SK-N-SH (cell line): Measurements from ENCODE around the gene LIX1. TPM values are rescaled to one million over a fixed set of nuclear protein-coding genes. Genes with fewer than 3 reads are reported as not detected.

Experiments used
- CTCF ChIA-PET: fragments of 300-600, 350-600 bp; formaldehyde crosslinking; extraction: SDS; loops from one replicate; lab custom pipeline; 2021; lab: Yijun Ruan, JAX
- POLR2A ChIA-PET: fragments of 350-600 bp; sonication (Branson Sonifier 250); formaldehyde crosslinking; extraction: SDS; loops from one replicate; lab custom pipeline; 2020; ENCODE audit warnings: antibody characterized with exemption, inconsistent platforms; lab: Yijun Ruan, JAX
- DNase-seq: peaks from one replicate; pipeline ENCODE4 v3.0.0; 2012
- H2AFZ ChIP-seq: fragments of 200-600 bp; sonication (generic); 2 replicates; pipeline ENCODE4 v1.8.1; 2016; ENCODE audit warnings: antibody characterized with exemption, mild to moderate bottlenecking, low read depth
- H3F3A ChIP-seq: fragments of 200-600 bp; sonication (generic); replicated peaks from 2 replicates; pipeline ENCODE3; 2016; ENCODE audit warnings: antibody characterized with exemption, mild to moderate bottlenecking; ENCODE audit not compliant: insufficient read depth
- H3K27ac ChIP-seq, 2 experiments: fragments of 200-500 bp in 1 of 2; fragments of 200-600 bp in 1 of 2; sonication (Bioruptor generic) in 1 of 2; sonication (generic), shearing (Covaris generic) in 1 of 2; 2 replicates each; pipeline versions ENCODE4 v1.5.1 to v1.6.1; 2014 to 2016; ENCODE audit warnings: low read depth in 2 of 2, inconsistent platforms in 1 of 2, low read length in 1 of 2, mild to moderate bottlenecking in 1 of 2, mixed read lengths in 1 of 2
- H3K27me3 ChIP-seq: fragments of 200-600 bp; sonication (generic), shearing (Covaris generic); 2 replicates; pipeline ENCODE4 v1.6.1; 2016; ENCODE audit warnings: mixed run types; ENCODE audit not compliant: insufficient read depth
- H3K36me3 ChIP-seq, 2 experiments: fragments of 200-500 bp in 1 of 2; fragments of 200-600 bp in 1 of 2; sonication (Bioruptor generic) in 1 of 2; sonication (generic) in 1 of 2; replicated peaks in 1 of 2; 2 replicates each; pipeline versions ENCODE3 to v1.5.1; 2014 to 2016; ENCODE audit warnings: low read length in 1 of 2, mild to moderate bottlenecking in 1 of 2; ENCODE audit not compliant: insufficient read depth in 2 of 2, control insufficient read depth in 1 of 2
- H3K4me1 ChIP-seq, 2 experiments: fragments of 200-500 bp in 1 of 2; fragments of 200-600 bp in 1 of 2; sonication (Bioruptor generic) in 1 of 2; sonication (generic), shearing (Covaris generic) in 1 of 2; 2 replicates each; pipeline versions ENCODE4 v1.5.1 to v1.6.1; 2014 to 2016; ENCODE audit warnings: low read depth in 1 of 2, low read length in 1 of 2, mixed run types in 1 of 2; ENCODE audit not compliant: insufficient read depth in 2 of 2, control insufficient read depth in 1 of 2
- H3K4me2 ChIP-seq: fragments of 200-600 bp; sonication (generic), shearing (Covaris generic); 2 replicates; pipeline ENCODE4 v1.6.1; 2017; ENCODE audit warnings: mixed run types
- H3K4me3 ChIP-seq, 2 experiments: fragments of 200-500 bp in 1 of 2; fragments of 200-600 bp in 1 of 2; sonication (Bioruptor generic) in 1 of 2; sonication (generic), shearing (Covaris generic) in 1 of 2; 2 replicates each; pipeline versions ENCODE4 v1.5.1 to v1.8.1; 2014 to 2016; ENCODE audit warnings: low read depth in 2 of 2, inconsistent platforms in 1 of 2, low read length in 1 of 2, mild to moderate bottlenecking in 1 of 2, mixed read lengths in 1 of 2, moderate library complexity in 1 of 2
- H3K79me2 ChIP-seq: fragments of 200-600 bp; sonication (generic); 2 replicates; pipeline ENCODE4 v1.8.1; 2017; ENCODE audit warnings: mild to moderate bottlenecking; ENCODE audit not compliant: insufficient read depth
- H3K9ac ChIP-seq: fragments of 200-600 bp; sonication (generic); 2 replicates; pipeline ENCODE4 v1.6.1; 2017; ENCODE audit warnings: mixed run types
- H3K9me2 ChIP-seq: fragments of 200-600 bp; sonication (generic); 2 replicates; pipeline ENCODE4 v1.6.1; 2017; ENCODE audit warnings: mixed run types
- H3K9me3 ChIP-seq: fragments of 200-600 bp; sonication (generic); 2 replicates; pipeline ENCODE4 v1.6.1; 2017; ENCODE audit warnings: mixed run types, mild to moderate bottlenecking, moderate library complexity
- H4K20me1 ChIP-seq: fragments of 200-600 bp; sonication (generic); 2 replicates; pipeline ENCODE4 v1.6.1; 2017; ENCODE audit warnings: mild to moderate bottlenecking, mixed run types; ENCODE audit not compliant: insufficient read depth
- ELF1 ChIP-seq: IDR thresholded peaks from 2 replicates; pipeline ENCODE4 v1.4.0; 2012
- EZH2phosphoT487 ChIP-seq: fragments of 200-600 bp; sonication (generic); IDR thresholded peaks from 2 replicates; pipeline ENCODE4 v1.6.1; 2017; ENCODE audit warnings: low read depth, mixed run types, mild to moderate bottlenecking, antibody characterized with exemption, moderate library complexity, borderline replicate concordance
- FOSL2 ChIP-seq: IDR thresholded peaks from 2 replicates; pipeline ENCODE4 v1.4.0; 2012; ENCODE audit warnings: low read depth, mild to moderate bottlenecking, moderate library complexity, borderline replicate concordance
- GABPA ChIP-seq: IDR thresholded peaks from 2 replicates; pipeline ENCODE4 v1.4.0; 2012; ENCODE audit warnings: low read depth, mild to moderate bottlenecking
- IRF3 ChIP-seq: fragments of 150-350 bp; IDR thresholded peaks from 2 replicates; pipeline ENCODE4 v1.6.1; 2016; ENCODE audit warnings: mild to moderate bottlenecking, low read depth, low read length
- JUND ChIP-seq: IDR thresholded peaks from 2 replicates; pipeline ENCODE4 v1.4.0; 2012
- MAX ChIP-seq: IDR thresholded peaks from 2 replicates; pipeline ENCODE4 v1.4.0; 2012; ENCODE audit warnings: low read depth
- MEF2A ChIP-seq: IDR thresholded peaks from 2 replicates; pipeline ENCODE4 v1.4.0; 2012; ENCODE audit warnings: low read depth, borderline replicate concordance
- MXI1 ChIP-seq: IDR thresholded peaks from 2 replicates; pipeline ENCODE4 v1.6.1; 2012; ENCODE audit warnings: mild to moderate bottlenecking, low read depth, low read length, improper control_type of control experiment
- NFIC ChIP-seq: IDR thresholded peaks from 2 replicates; pipeline ENCODE4 v1.4.0; 2012; ENCODE audit warnings: borderline replicate concordance
- RFX5 ChIP-seq: IDR thresholded peaks from 2 replicates; pipeline ENCODE4 v1.6.1; 2012; ENCODE audit warnings: mild to moderate bottlenecking, improper control_type of control experiment, low read length
- RXRA ChIP-seq: IDR thresholded peaks from 2 replicates; pipeline ENCODE4 v1.4.0; 2012; ENCODE audit warnings: low read depth, mild to moderate bottlenecking, borderline replicate concordance
- SMC3 ChIP-seq: IDR thresholded peaks from 2 replicates; pipeline ENCODE4 v1.6.1; 2012; ENCODE audit warnings: low read depth, low read length, improper control_type of control experiment
- TAF1 ChIP-seq: IDR thresholded peaks from 2 replicates; pipeline ENCODE4 v1.6.1; 2012; ENCODE audit warnings: low read depth, mild to moderate bottlenecking, low read length, moderate library complexity, borderline replicate concordance
- TCF12 ChIP-seq: IDR thresholded peaks from 2 replicates; pipeline ENCODE4 v1.4.0; 2012
- TEAD4 ChIP-seq: IDR thresholded peaks from 2 replicates; pipeline ENCODE4 v1.4.0; 2012; ENCODE audit warnings: mild to moderate bottlenecking, borderline replicate concordance; ENCODE audit not compliant: insufficient read depth
- USF2 ChIP-seq: fragments of 150-350 bp; IDR thresholded peaks from 2 replicates; pipeline ENCODE4 v1.6.1; 2017; ENCODE audit warnings: antibody characterized with exemption, low read length, low read depth, borderline replicate concordance
- YY1 ChIP-seq: IDR thresholded peaks from 2 replicates; pipeline ENCODE4 v1.4.0; 2012; ENCODE audit warnings: low read depth, mild to moderate bottlenecking
- ZBTB33 ChIP-seq: IDR thresholded peaks from 2 replicates; pipeline ENCODE4 v1.4.0; 2012; ENCODE audit warnings: low read depth, borderline replicate concordance
- WGBS: methylation state at CpG from one replicate; pipeline ENCODE4 v1.1.6; 2017; ENCODE audit warnings: low lambda C conversion rate; 5-methylcytosine and 5-hydroxymethylcytosine counted together
- polyA plus RNA-seq, 3 experiments: library from polyadenylated mRNA; depleted of rRNA; stranded (reverse); fragments of >200 nt; gene quantifications; 2 replicates each; pipeline ENCODE4 v1.2.3, GENCODE V29; 2012

The LIX1 gene
- polyA plus RNA-seq, 1 of the 3 experiments (the other 2 are of a cell fraction): not detected

GRCh38 chr5:97124335-97124734 lies 18.1 kb downstream of the LIX1 start (continued):
- TF ChIP-seq ZBTB33: no peak
- no peak for TF ChIP-seq ELF1
- no peak for TF ChIP-seq MXI1

GRCh38 chr5:97121848-97122247 lies 20.6 kb downstream of the LIX1 start:
- POLR2A ChIA-PET: no interaction called here

More at GRCh38 chr5:97121848-97122247, 20.6 kb downstream of the LIX1 start:
- 66% methylated on average over 5 of the region's 5 CpGs for WGBS
- Histone ChIP-seq H2AFZ (no peak overlapping the region), H3K4me1 (peaks cover 0 to 13% of the 10 kb centered on the region in 2 experiments; a peak in 2 of 4 replicates), H3K36me3 (no peaks in the 10 kb centered on the region), H3K27me3 (peaks cover 8% of the 10 kb centered on the region; the same call in 1 of the 2 replicates), H4K20me1 (no peaks in the 10 kb centered on the region), H3K9me3 (no peaks in the 10 kb centered on the region), H3K9ac (no peak overlapping the region), H3K9me2 (no peaks in the 10 kb centered on the region), H3K4me2 (no peak overlapping the region), H3K4me3 (no peak overlapping the region), H3K79me2 (no peaks in the 10 kb centered on the region), H3K27ac (no peak overlapping the region), H3F3A (no peaks in the 10 kb centered on the region)
- TF ChIP-seq MAX (no peak), GABPA (no peak), SMC3 (no peak), ZBTB33 (no peak), IRF3 (no peak), JUND (no peak), RFX5 (no peak), MEF2A (no peak), TAF1 (no peak), TEAD4 (no peak), TCF12 (no peak), YY1 (no peak), USF2 (no peak), RXRA (no peak), EZH2phosphoT487 (no peak), FOSL2 (no peak), NFIC (no peak)
- no peak for DNase-seq
- CTCF ChIA-PET: interaction anchor here (0.8 to 1.8 kb wide), 3 partner anchors 14 to 125 kb away, joined by 3 to 11 read pairs (median 4); partner anchors contain the start of gene LIX1
